WTC11 (cell line): ENCODE measurements around the gene BIRC5. TPM values are rescaled to one million over a fixed set of nuclear protein-coding genes. Genes with fewer than 3 reads are reported as not detected.

ENCODE experiments used
- ATAC-seq: fragments of 200-7000 bp; cut with Tn5 transposase; 2 replicates; pipeline ENCODE4 v1.10.0; 2021; ENCODE audit warnings: mild to moderate bottlenecking, moderate library complexity
- CTCF ChIA-PET: fragments of 300-600 bp; sonication (Branson Sonifier 250); formaldehyde crosslinking; loops from one replicate; lab custom pipeline; 2021; ENCODE audit warnings: antibody characterized with exemption; lab: Charles Lee
- POLR2A ChIA-PET: fragments of 350-600 bp; sonication (Branson Sonifier 250); formaldehyde crosslinking; loops from one replicate; lab custom pipeline; 2021; ENCODE audit warnings: antibody characterized with exemption; lab: Charles Lee
- DNase-seq: peaks from one replicate; pipeline ENCODE4 v3.0.0; 2021; ENCODE audit warnings: low spot score
- H3K27ac Mint-ChIP-seq: 2 replicates; pipeline ENCODE4 v1.8.0; 2021; ENCODE audit warnings: mixed read lengths
- H3K27me3 Mint-ChIP-seq: 2 replicates; pipeline ENCODE4 v1.8.0; 2021; ENCODE audit warnings: low read depth, mild to moderate bottlenecking, moderate library complexity, mixed read lengths
- H3K36me3 Mint-ChIP-seq: 2 replicates; pipeline ENCODE4 v1.8.0; 2021; ENCODE audit warnings: mixed read lengths
- H3K4me1 Mint-ChIP-seq: 2 replicates; pipeline ENCODE4 v1.8.0; 2022; ENCODE audit warnings: mixed read lengths
- H3K4me3 Mint-ChIP-seq: 2 replicates; pipeline ENCODE4 v1.8.0; 2021; ENCODE audit warnings: mild to moderate bottlenecking, moderate library complexity, mixed read lengths
- H3K9me3 Mint-ChIP-seq: 2 replicates; pipeline ENCODE4 v1.8.0; 2021; ENCODE audit warnings: mixed read lengths
- AFF4 ChIP-seq: sonication (generic); formaldehyde crosslinking; IDR thresholded peaks from 2 replicates; pipeline ENCODE4 v1.8.1; 2023; ENCODE audit warnings: mild to moderate bottlenecking, missing genetic modification reagents, borderline replicate concordance
- AR ChIP-seq: fragments of 250-450 bp; sonication (Bioruptor Pico); IDR thresholded peaks from 2 replicates; pipeline ENCODE4 v1.9.0; 2021; ENCODE audit warnings: mild to moderate bottlenecking
- ARID4B ChIP-seq: sonication (generic); formaldehyde crosslinking; IDR thresholded peaks from 2 replicates; pipeline ENCODE4 v1.8.0; 2023; ENCODE audit warnings: missing genetic modification reagents, mild to moderate bottlenecking, borderline replicate concordance
- ATF6 ChIP-seq: sonication (generic); formaldehyde crosslinking; IDR thresholded peaks from 2 replicates; pipeline ENCODE4 v1.8.1; 2023; ENCODE audit warnings: mild to moderate bottlenecking, missing genetic modification reagents
- CDX4 ChIP-seq: fragments of 250-450 bp; sonication (Bioruptor Pico); IDR thresholded peaks from 2 replicates; pipeline ENCODE4 v1.9.0; 2021; ENCODE audit warnings: moderate library complexity, mild to moderate bottlenecking, inconsistent platforms, borderline replicate concordance
- E2F4 ChIP-seq: sonication (generic); formaldehyde crosslinking; IDR thresholded peaks from 2 replicates; pipeline ENCODE4 v1.8.1; 2022; ENCODE audit warnings: low read depth, mild to moderate bottlenecking, moderate library complexity, missing genetic modification reagents, borderline replicate concordance
- EMX1 ChIP-seq: fragments of 250-450 bp; sonication (Bioruptor Pico); IDR thresholded peaks from 2 replicates; pipeline ENCODE4 v1.8.0; 2021; ENCODE audit warnings: mild to moderate bottlenecking
- GRHL2 ChIP-seq: fragments of 250-450 bp; sonication (Bioruptor Pico); IDR thresholded peaks from 2 replicates; pipeline ENCODE4 v1.8.0; 2022; ENCODE audit warnings: mild to moderate bottlenecking, moderate library complexity; ENCODE audit not compliant: insufficient replicate concordance, severe bottlenecking
- HMGXB4 ChIP-seq: sonication (generic); formaldehyde crosslinking; IDR thresholded peaks from 2 replicates; pipeline ENCODE4 v1.8.1; 2023; ENCODE audit warnings: mild to moderate bottlenecking, moderate library complexity, missing genetic modification reagents
- JUN ChIP-seq: sonication (generic); formaldehyde crosslinking; IDR thresholded peaks from 2 replicates; pipeline ENCODE4 v1.8.0; 2023; ENCODE audit warnings: mild to moderate bottlenecking, missing genetic modification reagents
- MYBL2 ChIP-seq: sonication (generic); formaldehyde crosslinking; IDR thresholded peaks from 2 replicates; pipeline ENCODE4 v1.8.1; 2023; ENCODE audit warnings: mild to moderate bottlenecking, moderate library complexity, missing genetic modification reagents
- RORB ChIP-seq: fragments of 250-450 bp; sonication (Bioruptor Pico); IDR thresholded peaks from 2 replicates; pipeline ENCODE4 v1.9.0; 2021; ENCODE audit warnings: mild to moderate bottlenecking
- TEAD4 ChIP-seq: sonication (generic); formaldehyde crosslinking; IDR thresholded peaks from 2 replicates; pipeline ENCODE4 v1.8.0; 2022; ENCODE audit warnings: mild to moderate bottlenecking, missing genetic modification reagents
- ZBTB43 ChIP-seq: sonication (generic); formaldehyde crosslinking; IDR thresholded peaks from 2 replicates; pipeline ENCODE4 v1.8.1; 2023; ENCODE audit warnings: mild to moderate bottlenecking, missing genetic modification reagents
- ZMAT4 ChIP-seq: fragments of 250-450 bp; sonication (Bioruptor Pico); IDR thresholded peaks from 2 replicates; pipeline ENCODE4 v1.9.0; 2021; ENCODE audit warnings: mild to moderate bottlenecking
- ZNF512 ChIP-seq: sonication (generic); formaldehyde crosslinking; IDR thresholded peaks from 2 replicates; pipeline ENCODE4 v1.8.1; 2022; ENCODE audit warnings: missing genetic modification reagents, borderline replicate concordance
- total RNA-seq: library from RNA; stranded (reverse); gene quantifications from 3 replicates; pipeline ENCODE4 v1.2.3, GENCODE V29; 2021

The BIRC5 gene
- total RNA-seq, 1 experiment from 2014 or later = 115 TPM

- H3K27me3 Mint-ChIP-seq = peaks cover under 1% of the 10 kb centered on the region; the same call in 1 of the 2 replicates
Observed at GRCh38 chr17:78208486-78208885, 5.6 kb upstream of the BIRC5 start.

More at GRCh38 chr17:78208486-78208885, 5.6 kb upstream of the BIRC5 start:
- TF ChIP-seq TEAD4 (CRISPR knock-in tag) = no peak
- no peak for TF ChIP-seq ZBTB43 (CRISPR knock-in tag)
- no peak for TF ChIP-seq AFF4
- TF ChIP-seq RORB (CRISPR knock-in tag) = no peak
- no peak for TF ChIP-seq JUN (CRISPR knock-in tag)
- TF ChIP-seq EMX1 (CRISPR knock-in tag) = no peak
- TF ChIP-seq HMGXB4 (CRISPR knock-in tag) = no peak
- no peak for TF ChIP-seq ZNF512 (CRISPR knock-in tag)
- TF ChIP-seq MYBL2 = no peak
- TF ChIP-seq ZMAT4 (CRISPR knock-in tag) = no peak
- TF ChIP-seq ATF6 (CRISPR knock-in tag) = no peak
- TF ChIP-seq AR = no peak
- TF ChIP-seq ARID4B (CRISPR knock-in tag) = no peak
- no peak for TF ChIP-seq E2F4
- TF ChIP-seq GRHL2 = no peak
- TF ChIP-seq CDX4 (CRISPR knock-in tag) = no peak
- ATAC-seq (no peak), DNase-seq (no peak)
- H3K4me3 Mint-ChIP-seq = no peak overlapping the region
- ChIA-PET POLR2A (no interaction called here), CTCF (interaction anchor here (3.4 kb wide), 1 partner anchor 34 kb away, joined by 10 read pairs; no protein-coding TSS in a partner anchor)
- no peak overlapping the region for H3K27ac Mint-ChIP-seq
- no peaks in the 10 kb centered on the region for H3K4me1 Mint-ChIP-seq
- peaks cover 14% of the 10 kb centered on the region for H3K36me3 Mint-ChIP-seq
- H3K9me3 Mint-ChIP-seq = no peaks in the 10 kb centered on the region
